A549 (cell line): ENCODE results near the gene KNDC1.

Experiments
- POLR2A ChIP-seq: IDR thresholded peaks from 2 replicates; pipeline ENCODE4 v1.6.1; 2012; ENCODE audit warnings: mild to moderate bottlenecking, low read length
- ZFP36 ChIP-seq: fragments of 450-650 bp; IDR thresholded peaks from 2 replicates; pipeline ENCODE4 v1.6.1; 2014; ENCODE audit warnings: borderline replicate concordance; ENCODE audit not compliant: partially characterized antibody
- TF ChIP-seq, protein P1 (sequence below): fragments of >200 bp; sonication (Bioruptor Twin); formaldehyde crosslinking; IDR thresholded peaks from 3 replicates; pipeline ENCODE4 v1.5.1; 2016
- TF ChIP-seq, protein P2 (sequence below): fragments of 150-350 bp; IDR thresholded peaks from 2 replicates; pipeline ENCODE4 v1.6.1; 2014; ENCODE audit warnings: low read depth, mild to moderate bottlenecking, low read length

DNA sequence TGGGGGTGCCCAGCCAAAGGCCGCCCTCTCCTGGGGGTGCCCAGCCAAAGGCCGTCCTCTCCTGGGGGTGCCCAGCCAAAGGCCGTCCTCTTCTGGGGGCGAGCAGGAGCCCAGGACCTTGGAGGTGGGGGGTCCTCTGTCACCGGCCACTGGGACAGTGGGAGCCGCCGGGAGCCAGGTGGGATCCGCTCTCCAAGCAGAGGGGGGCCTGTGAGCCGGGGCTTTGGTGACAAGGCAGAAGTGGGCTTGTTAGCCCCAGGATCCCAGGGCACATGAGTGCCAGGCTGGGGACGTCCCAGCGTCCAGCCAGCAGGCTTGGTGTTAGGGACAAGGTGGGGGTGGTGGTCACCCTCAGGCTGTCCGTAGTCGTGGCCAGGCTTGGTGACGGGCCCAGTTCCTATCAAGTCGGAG lies 40.6 kb downstream of the KNDC1 start:
- TF ChIP-seq POLR2A: no peak
- TF ChIP-seq, protein P1, sequence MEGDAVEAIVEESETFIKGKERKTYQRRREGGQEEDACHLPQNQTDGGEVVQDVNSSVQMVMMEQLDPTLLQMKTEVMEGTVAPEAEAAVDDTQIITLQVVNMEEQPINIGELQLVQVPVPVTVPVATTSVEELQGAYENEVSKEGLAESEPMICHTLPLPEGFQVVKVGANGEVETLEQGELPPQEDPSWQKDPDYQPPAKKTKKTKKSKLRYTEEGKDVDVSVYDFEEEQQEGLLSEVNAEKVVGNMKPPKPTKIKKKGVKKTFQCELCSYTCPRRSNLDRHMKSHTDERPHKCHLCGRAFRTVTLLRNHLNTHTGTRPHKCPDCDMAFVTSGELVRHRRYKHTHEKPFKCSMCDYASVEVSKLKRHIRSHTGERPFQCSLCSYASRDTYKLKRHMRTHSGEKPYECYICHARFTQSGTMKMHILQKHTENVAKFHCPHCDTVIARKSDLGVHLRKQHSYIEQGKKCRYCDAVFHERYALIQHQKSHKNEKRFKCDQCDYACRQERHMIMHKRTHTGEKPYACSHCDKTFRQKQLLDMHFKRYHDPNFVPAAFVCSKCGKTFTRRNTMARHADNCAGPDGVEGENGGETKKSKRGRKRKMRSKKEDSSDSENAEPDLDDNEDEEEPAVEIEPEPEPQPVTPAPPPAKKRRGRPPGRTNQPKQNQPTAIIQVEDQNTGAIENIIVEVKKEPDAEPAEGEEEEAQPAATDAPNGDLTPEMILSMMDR: no peak
- TF ChIP-seq ZFP36: no peak
- TF ChIP-seq, protein P2, sequence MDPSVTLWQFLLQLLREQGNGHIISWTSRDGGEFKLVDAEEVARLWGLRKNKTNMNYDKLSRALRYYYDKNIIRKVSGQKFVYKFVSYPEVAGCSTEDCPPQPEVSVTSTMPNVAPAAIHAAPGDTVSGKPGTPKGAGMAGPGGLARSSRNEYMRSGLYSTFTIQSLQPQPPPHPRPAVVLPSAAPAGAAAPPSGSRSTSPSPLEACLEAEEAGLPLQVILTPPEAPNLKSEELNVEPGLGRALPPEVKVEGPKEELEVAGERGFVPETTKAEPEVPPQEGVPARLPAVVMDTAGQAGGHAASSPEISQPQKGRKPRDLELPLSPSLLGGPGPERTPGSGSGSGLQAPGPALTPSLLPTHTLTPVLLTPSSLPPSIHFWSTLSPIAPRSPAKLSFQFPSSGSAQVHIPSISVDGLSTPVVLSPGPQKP: no peak
